ENCODE data around the gene GABRR3. TPM values are rescaled to one million over a fixed set of nuclear protein-coding genes. Genes with fewer than 3 reads are reported as not detected.

The GABRR3 gene
- total RNA-seq, 1 donor from 2014 or later, result not detected

DNA sequence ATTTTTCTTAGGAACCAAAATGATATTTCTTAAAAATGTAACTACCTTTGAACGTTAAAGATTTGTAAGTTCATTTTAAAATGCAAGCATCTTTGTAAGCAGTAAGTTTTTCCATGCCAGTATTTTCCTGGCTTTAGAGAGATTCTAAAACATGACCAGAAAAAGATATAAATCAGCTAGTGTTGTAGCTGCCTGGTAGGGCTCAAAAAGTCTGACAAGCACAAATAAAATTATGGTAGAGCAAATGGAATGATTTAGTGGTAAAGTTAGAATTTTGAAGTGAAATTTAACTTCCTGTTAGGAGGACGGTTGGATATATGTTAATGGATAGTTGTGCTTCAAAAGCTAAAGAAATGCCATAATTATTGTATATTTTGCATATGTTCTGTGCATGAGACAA is 29.7 kb downstream of the GABRR3 start:
- Mint-ChIP-seq H3K36me3 (no peaks in the 10 kb centered on the region), H3K9me3 (no peaks in the 10 kb centered on the region), H3K4me3 (no peak overlapping the region), H3K4me1 (no peaks in the 10 kb centered on the region), H3K27me3 (ENCODE audit: low read depth) (peaks cover 2% of the 10 kb centered on the region), H3K27ac (no peak overlapping the region)
- TF ChIP-seq CTCF (IDR thresholded peaks at IDR 0.05; ENCODE audit: unreplicated experiment), result no peak
- DNase-seq (ENCODE audit: low spot score in 2 of 2, unreplicated experiment in 2 of 2), result no peak

DNA sequence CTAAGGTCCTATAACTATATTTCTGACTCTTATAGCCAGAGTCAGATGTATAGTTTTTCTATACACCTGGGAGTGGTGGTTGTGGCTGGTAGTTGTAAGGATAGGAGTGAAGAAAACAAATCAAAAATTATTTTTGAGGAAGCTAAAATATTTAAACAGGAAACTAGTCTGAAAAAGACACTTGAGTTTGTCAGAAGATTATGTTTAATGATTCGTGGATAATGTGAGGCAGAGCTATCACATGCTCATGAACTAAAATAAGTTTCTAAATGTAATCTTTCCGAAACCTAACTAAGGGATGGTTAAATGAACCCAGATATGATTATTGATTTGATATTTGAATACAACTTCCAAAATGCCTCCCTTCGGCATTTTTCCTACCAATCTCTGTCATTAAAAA is 30.4 kb downstream of the GABRR3 start:
- Mint-ChIP-seq H3K36me3 (no peaks in the 10 kb centered on the region), H3K4me1 (no peaks in the 10 kb centered on the region), H3K4me3 (no peak overlapping the region), H3K27me3 (ENCODE audit: low read depth) (peaks cover 3% of the 10 kb centered on the region), H3K27ac (no peak overlapping the region), H3K9me3 (no peaks in the 10 kb centered on the region)
- no peak for DNase-seq (ENCODE audit: low spot score in 2 of 2, unreplicated experiment in 2 of 2)
- no peak for TF ChIP-seq CTCF (IDR thresholded peaks at IDR 0.05; ENCODE audit: unreplicated experiment)

DNA sequence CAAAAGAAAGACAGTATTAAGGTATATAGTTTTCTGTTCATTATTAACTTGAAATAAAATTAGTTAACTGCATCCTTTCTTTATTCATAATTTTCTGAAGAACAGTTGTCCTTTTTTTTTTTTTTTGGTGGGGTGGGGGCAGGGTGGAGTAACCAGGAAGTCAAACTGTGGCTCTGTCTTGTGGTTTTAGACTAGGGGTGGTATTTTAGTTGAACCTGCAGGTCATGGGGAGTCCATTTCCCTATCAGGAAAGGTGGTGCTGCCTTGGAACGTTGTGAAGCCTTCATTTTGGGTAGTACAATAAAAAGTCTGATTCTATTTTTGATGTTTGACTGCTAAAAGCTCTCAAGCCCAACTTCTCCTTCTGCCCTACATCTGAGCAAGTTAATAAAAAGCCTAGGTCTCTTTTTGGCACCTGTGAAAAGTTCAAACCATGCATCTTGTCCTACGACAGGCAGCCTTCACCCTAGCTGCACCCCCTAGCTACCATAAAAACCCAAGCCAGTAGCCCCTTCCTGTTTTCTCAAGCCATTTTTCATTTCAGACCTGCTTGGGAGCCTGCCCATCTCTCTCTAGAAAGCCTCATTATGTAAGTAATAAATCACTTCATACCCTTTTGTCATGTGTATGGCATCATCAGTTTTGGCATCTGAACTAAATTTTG is 31.7 kb downstream of the GABRR3 start:
- no peak overlapping the region for H3K27ac Mint-ChIP-seq
- DNase-seq (ENCODE audit: low spot score in 2 of 2, unreplicated experiment in 2 of 2), result no peak

GRCh38 chr3:98002717-98003116 is 32.4 kb downstream of the GABRR3 start:
- no peak overlapping the region for H3K27ac Mint-ChIP-seq
- H3K27me3 Mint-ChIP-seq (ENCODE audit: low read depth), result peaks cover 9% of the 10 kb centered on the region
- H3K9me3 Mint-ChIP-seq, result no peaks in the 10 kb centered on the region
- no peak for DNase-seq (ENCODE audit: low spot score in 2 of 2, unreplicated experiment in 2 of 2)
- no peak for TF ChIP-seq CTCF (IDR thresholded peaks at IDR 0.05; ENCODE audit: unreplicated experiment)
- no peaks in the 10 kb centered on the region for H3K4me1 Mint-ChIP-seq
- H3K4me3 Mint-ChIP-seq, result no peak overlapping the region
- no peaks in the 10 kb centered on the region for H3K36me3 Mint-ChIP-seq

More for the DNA sequence above, 31.7 kb downstream of the GABRR3 start:
- Mint-ChIP-seq H3K27me3 (ENCODE audit: low read depth) (peaks cover 9% of the 10 kb centered on the region), H3K4me1 (no peaks in the 10 kb centered on the region), H3K9me3 (no peaks in the 10 kb centered on the region), H3K36me3 (no peaks in the 10 kb centered on the region), H3K4me3 (no peak overlapping the region)
- no peak for TF ChIP-seq CTCF (IDR thresholded peaks at IDR 0.05; ENCODE audit: unreplicated experiment)

DNA sequence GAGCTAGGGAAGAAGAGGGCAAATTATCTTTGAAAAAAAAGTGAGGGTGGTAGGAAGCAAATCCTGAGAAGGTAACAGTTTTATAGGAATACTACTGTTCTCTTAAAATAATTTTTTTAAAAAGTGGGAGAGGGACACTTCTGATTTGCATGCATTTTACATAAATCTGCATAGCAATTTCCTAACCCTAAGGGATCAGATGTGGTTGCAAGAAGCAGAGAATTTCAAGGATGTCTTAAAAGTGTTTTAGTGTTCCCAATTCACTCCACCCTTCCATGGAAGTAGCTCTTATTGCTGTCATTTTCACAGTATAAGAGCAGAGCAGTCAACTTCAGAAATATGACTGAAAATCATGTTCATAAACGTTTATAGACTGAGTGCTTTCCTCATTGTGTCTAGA is 35.1 kb downstream of the GABRR3 start:
- Mint-ChIP-seq H3K4me1 (no peaks in the 10 kb centered on the region), H3K27me3 (ENCODE audit: low read depth) (peaks cover 9% of the 10 kb centered on the region), H3K27ac (no peak overlapping the region), H3K4me3 (no peak overlapping the region), H3K36me3 (no peaks in the 10 kb centered on the region), H3K9me3 (no peaks in the 10 kb centered on the region)
- DNase-seq (ENCODE audit: low spot score in 2 of 2, unreplicated experiment in 2 of 2), result no peak
- TF ChIP-seq CTCF (IDR thresholded peaks at IDR 0.05; ENCODE audit: unreplicated experiment), result no peak

GRCh38 chr3:97999103-97999502 is 36.0 kb downstream of the GABRR3 start:
- no peak overlapping the region for H3K27ac Mint-ChIP-seq
- H3K4me1 Mint-ChIP-seq, result no peaks in the 10 kb centered on the region
- DNase-seq (ENCODE audit: low spot score in 2 of 2, unreplicated experiment in 2 of 2), result no peak
- H3K4me3 Mint-ChIP-seq, result no peak overlapping the region
- TF ChIP-seq CTCF (IDR thresholded peaks at IDR 0.05; ENCODE audit: unreplicated experiment), result no peak
- no peaks in the 10 kb centered on the region for H3K9me3 Mint-ChIP-seq
- peaks cover 13% of the 10 kb centered on the region for H3K27me3 Mint-ChIP-seq (ENCODE audit: low read depth)
- no peaks in the 10 kb centered on the region for H3K36me3 Mint-ChIP-seq
